Measurements from ENCODE around the gene KCNE1.

Gene KCNE1

GRCh38 chr21:34509151-34509550 is 2.9 kb downstream of the KCNE1 start:
- H3K27ac ChIP-seq (replicated peaks; ENCODE audit: low read length) = no peak overlapping the region
- H3K4ac ChIP-seq (ENCODE audit: low read length) = no peak overlapping the region
- H4K8ac ChIP-seq (ENCODE audit: low read depth, low read length) = no peak overlapping the region
- no peaks in the 10 kb centered on the region for H3K4me1 ChIP-seq (ENCODE audit: control insufficient read depth in 2 of 2, insufficient read depth in 1 of 2, low read depth in 1 of 2, low read length in 2 of 2)
- H3K9me3 ChIP-seq (replicated peaks in 1 of 2; ENCODE audit: control insufficient read depth in 2 of 2, insufficient read depth in 1 of 2, low read depth in 1 of 2, low read length in 2 of 2) = peaks cover 0 to 3% of the 10 kb centered on the region in 2 donors
- H2BK15ac ChIP-seq (ENCODE audit: low read length) = peak overlapping the region; percentile 61
- H2BK12ac ChIP-seq (ENCODE audit: low read length) = no peak overlapping the region
- WGBS, 2 donors (ENCODE audit: extremely low coverage in 2 of 2, insufficient read length in 2 of 2, insufficient replicate concordance in 1 of 2) = no CpG with 5 or more reads among the region's 4 CpGs
- no peaks in the 10 kb centered on the region for H3K27me3 ChIP-seq (ENCODE audit: control insufficient read depth in 3 of 3, insufficient read depth in 3 of 3, low read depth in 1 of 3, low read length in 3 of 3)
- no peak overlapping the region for H2BK5ac ChIP-seq (ENCODE audit: low read length)
- H3K9ac ChIP-seq (ENCODE audit: low read depth, low read length, poor library complexity) = no peak overlapping the region
- H3K36me3 ChIP-seq (replicated peaks in 1 of 2; ENCODE audit: control insufficient read depth in 2 of 2, insufficient read depth in 2 of 2, low read length in 2 of 2) = no peaks in the 10 kb centered on the region
- no peak overlapping the region for H3K14ac ChIP-seq (ENCODE audit: low read length)
- H3K18ac ChIP-seq (ENCODE audit: low read length) = no peak overlapping the region
- no peak overlapping the region for H2BK120ac ChIP-seq (ENCODE audit: low read depth, low read length)
- no peak for DNase-seq (ENCODE audit: low spot score)
- H4K91ac ChIP-seq (ENCODE audit: low read depth, low read length, poor library complexity) = peak overlapping the region; percentile 40
- H3K79me1 ChIP-seq (ENCODE audit: low read depth, low read length) = no peaks in the 10 kb centered on the region
- H3K4me2 ChIP-seq (ENCODE audit: insufficient read depth, low read length, poor library complexity, severe bottlenecking) = no peak overlapping the region
- no peak overlapping the region for H3K4me3 ChIP-seq (ENCODE audit: low read length in 2 of 2)
- H2AFZ ChIP-seq (ENCODE audit: low read length) = no peak overlapping the region
- no peak overlapping the region for H2AK5ac ChIP-seq (ENCODE audit: low read depth, low read length)
- no peak overlapping the region for H3K23ac ChIP-seq (ENCODE audit: low read depth, low read length, poor library complexity)

- H2BK5ac ChIP-seq (ENCODE audit: low read length) = no peak overlapping the region
- no peaks in the 10 kb centered on the region for H3K4me1 ChIP-seq (ENCODE audit: control insufficient read depth in 2 of 2, insufficient read depth in 1 of 2, low read depth in 1 of 2, low read length in 2 of 2)
- no peak overlapping the region for H3K27ac ChIP-seq (replicated peaks; ENCODE audit: low read length)
- no peak overlapping the region for H3K14ac ChIP-seq (ENCODE audit: low read length)
- H3K4ac ChIP-seq (ENCODE audit: low read length) = no peak overlapping the region
- H2BK120ac ChIP-seq (ENCODE audit: low read depth, low read length) = no peak overlapping the region
- no peak overlapping the region for H2BK15ac ChIP-seq (ENCODE audit: low read length)
- H2AFZ ChIP-seq (ENCODE audit: low read length) = no peak overlapping the region
- no peak overlapping the region for H3K4me3 ChIP-seq (ENCODE audit: low read length in 2 of 2)
- no peak for DNase-seq (ENCODE audit: low spot score)
- no CpG with 5 or more reads among the region's 2 CpGs for WGBS, 2 donors (ENCODE audit: extremely low coverage in 2 of 2, insufficient read length in 2 of 2, insufficient replicate concordance in 1 of 2)
- no peak overlapping the region for H3K9ac ChIP-seq (ENCODE audit: low read depth, low read length, poor library complexity)
- no peak overlapping the region for H3K4me2 ChIP-seq (ENCODE audit: insufficient read depth, low read length, poor library complexity, severe bottlenecking)
- peaks cover 0 to 3% of the 10 kb centered on the region in 2 donors for H3K9me3 ChIP-seq (replicated peaks in 1 of 2; ENCODE audit: control insufficient read depth in 2 of 2, insufficient read depth in 1 of 2, low read depth in 1 of 2, low read length in 2 of 2)
- peaks cover 0 to 3% (median 0%) of the 10 kb centered on the region in 3 experiments for H3K27me3 ChIP-seq (ENCODE audit: control insufficient read depth in 3 of 3, insufficient read depth in 3 of 3, low read depth in 1 of 3, low read length in 3 of 3)
- H3K18ac ChIP-seq (ENCODE audit: low read length) = no peak overlapping the region
- no peaks in the 10 kb centered on the region for H3K79me1 ChIP-seq (ENCODE audit: low read depth, low read length)
- H2AK5ac ChIP-seq (ENCODE audit: low read depth, low read length) = no peak overlapping the region
- no peak overlapping the region for H2BK12ac ChIP-seq (ENCODE audit: low read length)
- H4K91ac ChIP-seq (ENCODE audit: low read depth, low read length, poor library complexity) = no peak overlapping the region
- no peaks in the 10 kb centered on the region for H3K36me3 ChIP-seq (replicated peaks in 1 of 2; ENCODE audit: control insufficient read depth in 2 of 2, insufficient read depth in 2 of 2, low read length in 2 of 2)
- H3K23ac ChIP-seq (ENCODE audit: low read depth, low read length, poor library complexity) = no peak overlapping the region
- no peak overlapping the region for H4K8ac ChIP-seq (ENCODE audit: low read depth, low read length)
Measured at GRCh38 chr21:34504595-34504994, 7.4 kb downstream of the KCNE1 start.

- Histone ChIP-seq H2AFZ (ENCODE audit: low read length) (no peak overlapping the region), H3K27me3 (ENCODE audit: control insufficient read depth in 3 of 3, insufficient read depth in 3 of 3, low read depth in 1 of 3, low read length in 3 of 3) (peaks cover 0 to 3% (median 0%) of the 10 kb centered on the region in 3 experiments), H3K36me3 (replicated peaks in 1 of 2; ENCODE audit: control insufficient read depth in 2 of 2, insufficient read depth in 2 of 2, low read length in 2 of 2) (no peaks in the 10 kb centered on the region), H3K4me1 (ENCODE audit: control insufficient read depth in 2 of 2, insufficient read depth in 1 of 2, low read depth in 1 of 2, low read length in 2 of 2) (no peaks in the 10 kb centered on the region), H2AK5ac (ENCODE audit: low read depth, low read length) (no peak overlapping the region), H2BK120ac (ENCODE audit: low read depth, low read length) (no peak overlapping the region), H3K23ac (ENCODE audit: low read depth, low read length, poor library complexity) (no peak overlapping the region), H3K27ac (replicated peaks; ENCODE audit: low read length) (no peak overlapping the region), H3K9ac (ENCODE audit: low read depth, low read length, poor library complexity) (no peak overlapping the region), H3K14ac (ENCODE audit: low read length) (no peak overlapping the region), H2BK5ac (ENCODE audit: low read length) (no peak overlapping the region), H3K4ac (ENCODE audit: low read length) (no peak overlapping the region), H4K91ac (ENCODE audit: low read depth, low read length, poor library complexity) (no peak overlapping the region), H3K9me3 (replicated peaks in 1 of 2; ENCODE audit: control insufficient read depth in 2 of 2, insufficient read depth in 1 of 2, low read depth in 1 of 2, low read length in 2 of 2) (peaks cover 0 to 6% of the 10 kb centered on the region in 2 donors), H3K4me2 (ENCODE audit: insufficient read depth, low read length, poor library complexity, severe bottlenecking) (no peak overlapping the region), H3K18ac (ENCODE audit: low read length) (no peak overlapping the region), H2BK15ac (ENCODE audit: low read length) (no peak overlapping the region), H4K8ac (ENCODE audit: low read depth, low read length) (no peak overlapping the region), H3K4me3 (ENCODE audit: low read length in 2 of 2) (no peak overlapping the region), H3K79me1 (ENCODE audit: low read depth, low read length) (no peaks in the 10 kb centered on the region), H2BK12ac (ENCODE audit: low read length) (no peak overlapping the region)
- no peak for DNase-seq (ENCODE audit: low spot score)
- WGBS, 2 donors (ENCODE audit: extremely low coverage in 2 of 2, insufficient read length in 2 of 2, insufficient replicate concordance in 1 of 2) = no CpG with 5 or more reads among the region's 3 CpGs
Measured at GRCh38 chr21:34502480-34503106, 9.4 kb downstream of the KCNE1 start.

- H3K4me3 ChIP-seq (ENCODE audit: low read length in 2 of 2) = no peak overlapping the region
- no peaks in the 10 kb centered on the region for H3K4me1 ChIP-seq (ENCODE audit: control insufficient read depth in 2 of 2, insufficient read depth in 1 of 2, low read depth in 1 of 2, low read length in 2 of 2)
- no peak overlapping the region for H3K14ac ChIP-seq (ENCODE audit: low read length)
- peaks cover 0 to 3% (median 0%) of the 10 kb centered on the region in 3 experiments for H3K27me3 ChIP-seq (ENCODE audit: control insufficient read depth in 3 of 3, insufficient read depth in 3 of 3, low read depth in 1 of 3, low read length in 3 of 3)
- no peak for DNase-seq (ENCODE audit: low spot score)
- no peak overlapping the region for H2BK12ac ChIP-seq (ENCODE audit: low read length)
- H3K9ac ChIP-seq (ENCODE audit: low read depth, low read length, poor library complexity) = no peak overlapping the region
- H3K36me3 ChIP-seq (replicated peaks in 1 of 2; ENCODE audit: control insufficient read depth in 2 of 2, insufficient read depth in 2 of 2, low read length in 2 of 2) = no peaks in the 10 kb centered on the region
- H3K18ac ChIP-seq (ENCODE audit: low read length) = no peak overlapping the region
- H3K27ac ChIP-seq (replicated peaks; ENCODE audit: low read length) = no peak overlapping the region
- H2BK120ac ChIP-seq (ENCODE audit: low read depth, low read length) = no peak overlapping the region
- H2AFZ ChIP-seq (ENCODE audit: low read length) = no peak overlapping the region
- no peak overlapping the region for H3K23ac ChIP-seq (ENCODE audit: low read depth, low read length, poor library complexity)
- H2BK15ac ChIP-seq (ENCODE audit: low read length) = no peak overlapping the region
- no CpG with 5 or more reads among the region's 1 CpG for WGBS, 2 donors (ENCODE audit: extremely low coverage in 2 of 2, insufficient read length in 2 of 2, insufficient replicate concordance in 1 of 2)
- no peak overlapping the region for H4K8ac ChIP-seq (ENCODE audit: low read depth, low read length)
- no peak overlapping the region for H3K4ac ChIP-seq (ENCODE audit: low read length)
- H2AK5ac ChIP-seq (ENCODE audit: low read depth, low read length) = no peak overlapping the region
- H3K4me2 ChIP-seq (ENCODE audit: insufficient read depth, low read length, poor library complexity, severe bottlenecking) = no peak overlapping the region
- H3K79me1 ChIP-seq (ENCODE audit: low read depth, low read length) = no peaks in the 10 kb centered on the region
- H2BK5ac ChIP-seq (ENCODE audit: low read length) = no peak overlapping the region
- no peak overlapping the region for H4K91ac ChIP-seq (ENCODE audit: low read depth, low read length, poor library complexity)
- peaks cover 0 to 6% of the 10 kb centered on the region in 2 donors for H3K9me3 ChIP-seq (replicated peaks in 1 of 2; ENCODE audit: control insufficient read depth in 2 of 2, insufficient read depth in 1 of 2, low read depth in 1 of 2, low read length in 2 of 2)
Measured at GRCh38 chr21:34501716-34502115, 10.3 kb downstream of the KCNE1 start.

All from neuronal stem cell (in vitro differentiated cells).